GM19438 (cell line): ENCODE measurements around the gene PINLYP.

Experiments
- ATAC-seq: cut with Tn5 transposase; IDR thresholded peaks from one replicate; pipeline ENCODE4 v1.9.1; 2021; ENCODE audit warnings: low read depth; ENCODE audit not compliant: unreplicated experiment

The PINLYP gene

GRCh38 chr19:43575156-43575950, at the start of gene PINLYP, which contains the start of gene XRCC1:
TSS of gene PINLYP (plus strand) at chr19:43575801. CDS start at chr19:43577192, 1,391 bp downstream.
TSS of gene XRCC1 (minus strand) at chr19:43575527. CDS start at chr19:43575458, 69 bp downstream.
- ATAC-seq: peak; percentile 97

- no peak for ATAC-seq
Observed at GRCh38 chr19:43525836-43526771, 49.5 kb upstream of the PINLYP start.

GRCh38 chr19:43526884-43527859, 48.4 kb upstream of the PINLYP start, which contains the start of gene ETHE1:
TSS of gene ETHE1 (minus strand) at chr19:43527201. CDS start at chr19:43527177, 24 bp downstream.
- ATAC-seq: peak; percentile 69

GRCh38 chr19:43527860-43528622, 47.6 kb upstream of the PINLYP start:
- no peak for ATAC-seq

DNA sequence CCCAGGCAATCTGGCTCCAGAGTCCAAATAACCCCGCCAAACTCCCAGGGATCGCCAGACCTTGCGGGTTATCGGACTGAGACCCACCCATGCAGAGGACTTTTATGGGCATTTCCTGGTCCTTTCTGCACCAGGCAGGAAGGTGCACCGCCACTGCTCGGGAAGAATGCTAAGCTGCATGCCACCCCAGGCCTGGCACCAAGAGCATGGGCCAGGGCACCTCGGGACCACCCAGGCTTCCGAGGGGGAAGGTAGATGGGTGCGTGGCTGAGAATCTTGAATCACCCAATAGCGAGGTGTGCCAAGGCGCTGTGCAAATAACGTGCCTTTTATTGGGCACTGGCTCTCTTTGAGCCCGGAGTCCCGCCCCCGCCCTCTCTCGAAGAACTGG, 43.0 kb upstream of the PINLYP start:
- ATAC-seq: peak; percentile 16

GRCh38 chr19:43532962-43533545, 42.5 kb upstream of the PINLYP start, which contains the start of gene ZNF575:
TSS of gene ZNF575 (plus strand) at chr19:43533188. CDS start at chr19:43534423, 1,235 bp downstream.
- peak; percentile 52 for ATAC-seq

GRCh38 chr19:43533546-43534304, 41.9 kb upstream of the PINLYP start:
- peak; percentile 68 for ATAC-seq

DNA sequence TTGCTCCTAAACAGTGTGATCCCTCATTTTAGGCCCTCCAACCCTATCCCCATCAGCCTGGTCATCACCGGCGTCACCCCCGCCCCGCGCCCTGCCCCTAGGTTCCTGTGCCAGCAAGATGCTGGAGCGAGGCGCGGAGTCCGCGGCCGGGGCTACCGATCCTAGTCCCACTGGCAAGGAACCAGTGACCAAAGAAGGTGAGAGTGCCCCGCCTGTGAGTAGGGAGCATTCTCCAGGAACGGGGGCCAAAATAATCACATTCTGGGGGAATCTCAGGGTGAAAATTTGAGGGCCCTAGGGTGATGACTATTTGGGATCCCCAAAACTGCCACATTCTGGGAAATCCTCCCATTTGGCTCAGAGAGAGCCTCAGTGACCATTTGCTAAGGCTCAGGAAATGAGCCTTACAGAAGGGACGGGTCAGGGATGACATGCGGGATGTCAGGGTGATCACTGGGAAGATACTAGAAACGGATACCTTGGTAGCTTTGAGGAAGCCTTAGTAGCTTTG, 41.2 kb upstream of the PINLYP start:
- no peak for ATAC-seq

DNA sequence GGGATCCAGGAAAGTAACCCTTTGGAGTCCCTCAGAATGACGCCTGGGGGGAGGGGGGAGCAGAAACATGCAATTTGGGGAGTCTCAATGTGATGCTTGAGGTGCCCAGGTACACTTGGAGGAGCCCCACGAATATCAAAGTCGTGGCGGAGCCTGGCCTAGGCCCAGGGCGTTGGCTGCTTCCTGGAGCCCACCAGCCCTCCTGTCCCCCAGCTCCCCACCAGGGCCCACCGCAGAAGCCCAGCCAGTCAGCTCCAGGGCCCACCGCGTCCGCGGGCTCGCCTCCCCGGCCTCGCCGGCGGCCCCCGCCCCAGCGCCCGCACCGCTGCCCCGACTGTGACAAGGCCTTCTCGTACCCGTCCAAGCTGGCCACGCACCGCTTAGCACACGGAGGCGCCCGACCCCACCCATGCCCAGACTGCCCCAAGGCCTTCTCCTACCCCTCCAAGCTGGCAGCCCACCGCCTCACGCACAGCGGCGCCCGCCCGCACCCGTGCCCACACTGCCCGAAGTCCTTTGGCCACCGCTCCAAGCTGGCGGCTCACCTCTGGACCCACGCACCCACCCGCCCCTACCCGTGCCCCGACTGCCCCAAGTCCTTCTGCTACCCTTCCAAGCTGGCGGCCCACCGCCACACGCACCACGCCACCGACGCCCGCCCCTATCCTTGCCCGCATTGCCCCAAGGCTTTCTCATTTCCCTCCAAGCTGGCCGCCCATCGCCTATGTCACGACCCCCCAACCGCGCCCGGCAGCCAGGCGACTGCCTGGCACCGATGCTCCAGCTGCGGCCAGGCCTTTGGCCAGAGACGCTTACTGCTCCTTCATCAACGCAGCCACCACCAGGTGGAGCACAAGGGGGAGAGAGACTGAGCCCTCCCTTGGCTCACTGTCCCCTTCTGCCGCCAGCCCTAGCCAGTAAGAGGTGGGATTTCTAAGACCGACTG, 40.5 kb upstream of the PINLYP start:
- ATAC-seq: no peak

DNA sequence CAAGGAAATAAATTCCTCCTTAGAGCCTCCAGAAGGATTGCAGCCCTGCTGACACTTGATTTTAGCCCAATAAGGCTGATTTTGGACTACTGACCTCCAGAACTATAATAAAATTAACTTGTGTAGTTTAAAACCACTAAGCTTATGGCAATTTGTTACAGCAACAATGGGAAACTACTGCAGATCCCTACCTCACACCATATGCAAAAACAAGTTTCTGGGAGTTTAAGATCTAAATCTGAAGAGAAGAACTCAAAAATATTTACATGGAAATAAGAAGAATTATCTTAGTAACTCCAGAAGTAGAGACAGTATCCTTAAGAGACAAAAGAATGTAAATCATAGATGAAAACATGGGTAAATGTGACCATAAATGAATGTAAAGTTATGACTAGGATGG, 36.7 kb upstream of the PINLYP start:
- ATAC-seq: no peak

DNA sequence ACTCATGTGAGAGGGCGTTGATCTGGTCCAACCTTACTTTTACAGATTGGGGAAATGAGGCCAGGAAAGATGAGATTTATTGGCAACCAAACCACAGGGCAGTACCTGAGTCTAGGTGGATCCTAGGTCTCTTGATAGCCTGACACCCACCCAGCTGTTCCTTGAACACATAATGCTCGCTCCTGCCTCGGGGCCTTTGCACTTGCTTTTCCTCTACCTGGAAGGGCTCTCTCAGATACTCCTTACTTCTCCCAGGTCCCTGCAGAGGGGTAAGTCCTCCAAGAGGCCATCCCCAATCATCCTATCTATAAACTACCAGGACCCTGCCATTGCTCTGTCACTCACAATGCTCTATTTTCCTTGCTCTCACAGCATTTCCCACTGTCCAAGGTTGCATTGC, 35.2 kb upstream of the PINLYP start:
- no peak for ATAC-seq

- ATAC-seq: no peak
Observed at GRCh38 chr19:43541920-43542650, 33.5 kb upstream of the PINLYP start.

- ATAC-seq: no peak
Observed at GRCh38 chr19:43544077-43544476, 31.5 kb upstream of the PINLYP start.

DNA sequence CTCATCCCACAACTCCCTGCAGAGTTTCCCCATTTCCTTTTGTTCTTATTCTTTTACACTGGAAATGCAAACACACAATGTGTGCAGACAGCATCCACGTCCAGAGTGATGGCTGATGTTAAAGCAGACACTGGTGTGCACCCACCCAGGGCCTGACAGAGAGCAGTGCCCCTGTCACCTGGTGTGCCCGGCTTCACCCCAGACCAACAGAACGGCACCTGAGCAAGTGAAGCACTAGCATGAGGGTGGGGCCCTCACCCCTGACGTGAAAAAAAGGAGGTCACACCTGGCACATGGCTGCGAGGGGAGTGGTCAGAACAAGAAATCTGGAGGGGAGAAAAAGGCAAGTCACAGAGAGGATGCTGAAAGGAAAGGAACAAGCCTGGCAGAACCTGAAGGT, 30.3 kb upstream of the PINLYP start:
- no peak for ATAC-seq

- no peak for ATAC-seq
Observed at GRCh38 chr19:43545981-43546380, 29.6 kb upstream of the PINLYP start.

DNA sequence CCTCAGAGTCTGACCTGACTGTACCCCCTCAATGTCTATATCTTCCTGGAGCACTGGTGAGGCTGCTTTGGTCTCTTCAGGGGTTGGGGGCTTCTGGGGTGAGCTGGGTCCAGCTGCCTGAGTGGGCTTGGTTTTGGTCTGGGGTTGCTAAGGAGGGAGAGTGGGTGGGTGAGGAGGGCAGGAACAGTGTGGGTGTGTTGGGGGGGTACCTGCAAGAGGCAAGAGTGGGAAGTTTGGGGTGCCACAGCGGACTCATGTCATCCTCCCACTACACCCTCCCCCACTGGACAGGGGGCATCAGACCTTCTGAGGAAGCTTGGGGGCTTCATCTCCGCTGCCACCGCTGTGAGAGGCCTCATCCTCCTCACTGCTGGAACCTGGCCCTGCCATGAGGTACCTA, 29.0 kb upstream of the PINLYP start:
- ATAC-seq: no peak
